Lower lobe of right lung (tissue), 2 donors: ENCODE results near the gene ANKRD66. TPM values are rescaled to one million over a fixed set of nuclear protein-coding genes. Genes with fewer than 3 reads are reported as not detected.

Experiments used
- ATAC-seq, 2 donors: fragments of 200-7000 bp; cut with Tn5 transposase; one replicate each; pipeline ENCODE4 v1.9.1; 2020 to 2022; ENCODE audit warnings: mild to moderate bottlenecking in 2 of 2, moderate library complexity in 2 of 2
- DNase-seq: peaks from one replicate; pipeline ENCODE4 v3.0.0-alpha.2; 2020
- H3K27ac ChIP-seq: fragments of 200-600 bp; one replicate; pipeline ENCODE4 v1.8.0; 2022
- H3K27me3 ChIP-seq: fragments of 200-600 bp; one replicate; pipeline ENCODE4 v1.8.0; 2022; ENCODE audit warnings: low read depth
- H3K36me3 ChIP-seq: fragments of 200-600 bp; one replicate; pipeline ENCODE4 v1.8.0; 2022; ENCODE audit warnings: mild to moderate bottlenecking
- H3K4me1 ChIP-seq: fragments of 200-600 bp; one replicate; pipeline ENCODE4 v1.8.0; 2022
- H3K4me3 ChIP-seq: fragments of 200-600 bp; one replicate; pipeline ENCODE4 v1.8.0; 2022; ENCODE audit warnings: mild to moderate bottlenecking
- H3K9me3 ChIP-seq: fragments of 200-600 bp; one replicate; pipeline ENCODE4 v1.8.0; 2022
- intact Hi-C: fragments of 100-400 bp; cut with DNase I; formaldehyde crosslinking; loops from one replicate; pipeline ENCODE4 v1.11.0; 2022
- long read RNA-seq: library from polyadenylated mRNA; unstranded; transcript quantifications from one replicate; pipeline ENCODE4 v2.0.0, GENCODE V29; 2021
- total RNA-seq: library from RNA; stranded (reverse); fragmentation: NEBNext Ultra II Directional; extraction: Animal tissue kit (Norgen Biotek cat#: 25700); gene quantifications from one replicate; pipeline ENCODE4 v1.2.1, GENCODE V29; 2021
- TF ChIP-seq, protein P1 (sequence below): fragments of 200-600 bp; IDR thresholded peaks from one replicate; pipeline ENCODE4 v1.8.0; 2022; ENCODE audit warnings: antibody characterized with exemption, mild to moderate bottlenecking
- donor health status: DM: no; HTN: yes; CAD: no; lungs with severe emphysema.

Gene ANKRD66
- 4.0 TPM for total RNA-seq
- long read RNA-seq, partial matches to known transcripts = 0 of 4 reads
- long read RNA-seq, other reads (novel, unspliced or antisense) = 2 of 4 reads

DNA sequence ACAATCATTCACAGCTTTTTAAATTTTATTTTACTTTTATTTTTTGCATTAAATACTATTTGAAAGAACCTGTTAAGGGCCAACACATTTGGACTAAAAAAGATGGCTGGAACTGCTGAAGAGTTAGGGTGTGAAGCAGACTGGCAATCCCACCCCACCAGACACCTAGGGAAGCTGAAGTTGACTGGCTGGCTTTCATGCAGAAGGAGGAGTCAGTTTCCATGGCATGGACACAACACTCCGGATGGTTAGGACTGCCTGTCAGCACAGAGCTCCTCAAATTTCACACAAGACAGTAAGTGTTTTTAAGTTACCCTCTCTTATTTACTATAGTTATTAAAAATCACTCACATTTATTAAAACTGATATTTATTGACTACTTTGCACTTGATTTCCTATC is at the start of gene ANKRD66:
ANKRD66 (plus strand) TSS at position 238 of the 400 bp plus-strand sequence. CDS start 5,016 bp downstream, outside the sequence.
- Histone ChIP-seq H3K4me1 (no peaks in the 10 kb centered on the region), H3K27me3 (no peaks in the 10 kb centered on the region), H3K36me3 (no peaks in the 10 kb centered on the region), H3K4me3 (no peak within 1 kb of the TSS), H3K27ac (no peak within 1 kb of the TSS), H3K9me3 (no peaks in the 10 kb centered on the region)
- DNase-seq (no peak), ATAC-seq (no peak)
- TF ChIP-seq, protein P1, sequence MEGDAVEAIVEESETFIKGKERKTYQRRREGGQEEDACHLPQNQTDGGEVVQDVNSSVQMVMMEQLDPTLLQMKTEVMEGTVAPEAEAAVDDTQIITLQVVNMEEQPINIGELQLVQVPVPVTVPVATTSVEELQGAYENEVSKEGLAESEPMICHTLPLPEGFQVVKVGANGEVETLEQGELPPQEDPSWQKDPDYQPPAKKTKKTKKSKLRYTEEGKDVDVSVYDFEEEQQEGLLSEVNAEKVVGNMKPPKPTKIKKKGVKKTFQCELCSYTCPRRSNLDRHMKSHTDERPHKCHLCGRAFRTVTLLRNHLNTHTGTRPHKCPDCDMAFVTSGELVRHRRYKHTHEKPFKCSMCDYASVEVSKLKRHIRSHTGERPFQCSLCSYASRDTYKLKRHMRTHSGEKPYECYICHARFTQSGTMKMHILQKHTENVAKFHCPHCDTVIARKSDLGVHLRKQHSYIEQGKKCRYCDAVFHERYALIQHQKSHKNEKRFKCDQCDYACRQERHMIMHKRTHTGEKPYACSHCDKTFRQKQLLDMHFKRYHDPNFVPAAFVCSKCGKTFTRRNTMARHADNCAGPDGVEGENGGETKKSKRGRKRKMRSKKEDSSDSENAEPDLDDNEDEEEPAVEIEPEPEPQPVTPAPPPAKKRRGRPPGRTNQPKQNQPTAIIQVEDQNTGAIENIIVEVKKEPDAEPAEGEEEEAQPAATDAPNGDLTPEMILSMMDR = no peak
- intact Hi-C loops = no loop called here

GRCh38 chr6:46699970-46700369 is 46.8 kb upstream of the ANKRD66 start:
- no peak for DNase-seq
- H3K4me1 ChIP-seq = no peaks in the 10 kb centered on the region
- no peaks in the 10 kb centered on the region for H3K36me3 ChIP-seq
- no peaks in the 10 kb centered on the region for H3K27me3 ChIP-seq
- no peak for ATAC-seq
- H3K9me3 ChIP-seq = no peaks in the 10 kb centered on the region
- no peak overlapping the region for H3K27ac ChIP-seq
- TF ChIP-seq, protein P1 = no peak
- H3K4me3 ChIP-seq = no peak overlapping the region
- intact Hi-C loops = no loop called here

DNA sequence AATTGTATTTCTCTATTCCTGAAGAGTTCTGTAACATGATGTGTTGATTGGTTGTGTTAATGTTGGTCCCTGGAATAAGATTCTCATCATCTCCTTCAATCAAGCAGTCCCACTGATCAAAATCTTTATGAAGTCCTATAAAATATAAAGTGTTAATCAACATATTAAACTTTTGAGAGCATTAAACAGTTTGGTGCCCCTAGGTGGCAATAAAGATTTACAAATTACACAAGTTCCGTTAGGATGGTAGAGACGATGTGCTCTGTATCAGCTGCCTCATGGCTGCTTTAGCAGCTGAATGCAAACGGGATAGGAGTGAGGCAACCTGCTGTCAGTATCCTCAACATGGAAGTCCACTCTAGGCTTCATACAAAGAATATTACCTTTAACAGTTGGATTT is 42.2 kb upstream of the ANKRD66 start:
- intact Hi-C loops = no loop called here
- TF ChIP-seq, protein P1 = peak; percentile 13
- DNase-seq = no peak
- no peak overlapping the region for H3K4me3 ChIP-seq
- peak in 1 of 2 donors; percentile 52 for ATAC-seq
- no peaks in the 10 kb centered on the region for H3K9me3 ChIP-seq
- no peak overlapping the region for H3K27ac ChIP-seq
- no peaks in the 10 kb centered on the region for H3K36me3 ChIP-seq
- H3K27me3 ChIP-seq = no peaks in the 10 kb centered on the region
- no peaks in the 10 kb centered on the region for H3K4me1 ChIP-seq

GRCh38 chr6:46706464-46706863 is 40.3 kb upstream of the ANKRD66 start:
- DNase-seq (no peak), ATAC-seq (no peak)
- intact Hi-C loops = no loop called here
- no peaks in the 10 kb centered on the region for H3K27me3 ChIP-seq
- no peak overlapping the region for H3K27ac ChIP-seq
- no peaks in the 10 kb centered on the region for H3K4me1 ChIP-seq
- H3K9me3 ChIP-seq = no peaks in the 10 kb centered on the region
- H3K36me3 ChIP-seq = no peaks in the 10 kb centered on the region
- no peak overlapping the region for H3K4me3 ChIP-seq
- TF ChIP-seq, protein P1 = no peak

DNA sequence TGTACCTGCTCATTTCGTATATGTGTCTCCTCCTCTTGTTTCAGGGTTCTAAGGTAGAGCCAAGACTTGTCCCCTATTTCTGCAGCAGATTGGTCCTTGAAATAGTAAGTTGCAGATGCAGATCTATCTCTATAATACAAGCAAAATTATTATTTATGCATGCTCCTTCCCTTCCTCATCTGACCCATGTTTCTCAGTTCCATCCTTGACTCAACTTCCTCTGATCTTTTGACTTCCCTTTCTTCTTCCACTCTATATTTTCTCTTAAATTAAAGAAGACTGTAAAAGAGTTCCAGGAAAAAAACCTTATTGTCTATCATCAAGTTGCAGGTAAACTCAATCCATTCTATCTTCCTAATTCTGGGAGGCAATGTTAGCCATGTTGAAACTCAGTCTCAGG is 35.2 kb upstream of the ANKRD66 start:
- TF ChIP-seq, protein P1 = no peak
- DNase-seq = no peak
- Histone ChIP-seq H3K4me1 (no peaks in the 10 kb centered on the region), H3K9me3 (no peaks in the 10 kb centered on the region), H3K27ac (no peak overlapping the region), H3K27me3 (no peaks in the 10 kb centered on the region), H3K36me3 (no peaks in the 10 kb centered on the region), H3K4me3 (no peak overlapping the region)
- no peak for ATAC-seq
- intact Hi-C loops = no loop called here

GRCh38 chr6:46715141-46715540 is 31.6 kb upstream of the ANKRD66 start:
- H3K36me3 ChIP-seq = no peaks in the 10 kb centered on the region
- ATAC-seq (peak in 1 of 2 donors; percentile 39), DNase-seq (no peak)
- TF ChIP-seq, protein P1 = no peak
- no peak overlapping the region for H3K27ac ChIP-seq
- no peaks in the 10 kb centered on the region for H3K27me3 ChIP-seq
- intact Hi-C loops = no loop called here
- no peak overlapping the region for H3K4me3 ChIP-seq
- H3K4me1 ChIP-seq = no peaks in the 10 kb centered on the region
- H3K9me3 ChIP-seq = no peaks in the 10 kb centered on the region
